ENCODE results near the gene TBL1XR1.
A peak's percentile ranks its signal among the peaks of the same experiment; 100 is the strongest.
"Not testable (repeated sequence)": the region's sequence is repeated elsewhere in the genome, so short reads cannot be mapped to it uniquely, and the experiment has no call there.

TBL1XR1 gene

DNA sequence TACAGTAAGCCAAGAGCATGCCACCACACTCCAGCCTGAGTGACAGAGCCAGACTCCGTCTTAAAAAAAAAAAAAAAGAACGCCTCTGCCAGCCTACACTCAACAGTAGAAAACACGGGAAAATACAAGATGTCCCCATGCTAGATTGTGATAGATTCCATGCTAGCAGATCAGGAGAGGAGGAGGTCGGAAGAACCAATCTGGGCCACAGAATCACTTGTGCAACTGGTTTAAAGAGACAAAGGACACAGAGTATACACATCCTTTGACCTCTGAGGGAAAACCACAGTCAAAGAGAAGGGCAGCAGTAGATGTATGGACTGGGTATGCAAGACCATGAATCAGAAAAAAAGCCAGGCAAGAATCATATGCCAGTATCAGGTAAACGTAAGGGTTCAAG is 15.9 kb downstream of the TBL1XR1 start:
- DNase-seq, result no peak

DNA sequence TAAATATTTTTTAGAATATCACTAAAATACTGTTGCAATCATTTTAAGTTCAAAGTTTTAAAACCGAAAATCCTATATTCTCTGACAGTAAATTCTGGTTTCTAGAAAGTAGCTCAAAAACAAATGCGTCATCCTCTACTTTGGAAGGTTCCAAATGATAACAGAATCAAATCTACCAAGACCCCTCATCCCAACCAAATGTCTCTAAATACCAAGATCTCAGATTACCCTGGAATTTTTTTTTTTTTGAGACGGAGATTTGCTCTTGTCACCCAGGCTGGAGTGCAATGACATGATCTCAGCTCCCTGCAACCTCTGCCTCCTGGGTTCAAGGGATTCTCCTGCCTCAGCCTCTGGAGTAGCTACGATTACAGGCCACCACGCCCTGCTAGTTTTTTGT is 16.8 kb downstream of the TBL1XR1 start:
- no peak for DNase-seq

DNA sequence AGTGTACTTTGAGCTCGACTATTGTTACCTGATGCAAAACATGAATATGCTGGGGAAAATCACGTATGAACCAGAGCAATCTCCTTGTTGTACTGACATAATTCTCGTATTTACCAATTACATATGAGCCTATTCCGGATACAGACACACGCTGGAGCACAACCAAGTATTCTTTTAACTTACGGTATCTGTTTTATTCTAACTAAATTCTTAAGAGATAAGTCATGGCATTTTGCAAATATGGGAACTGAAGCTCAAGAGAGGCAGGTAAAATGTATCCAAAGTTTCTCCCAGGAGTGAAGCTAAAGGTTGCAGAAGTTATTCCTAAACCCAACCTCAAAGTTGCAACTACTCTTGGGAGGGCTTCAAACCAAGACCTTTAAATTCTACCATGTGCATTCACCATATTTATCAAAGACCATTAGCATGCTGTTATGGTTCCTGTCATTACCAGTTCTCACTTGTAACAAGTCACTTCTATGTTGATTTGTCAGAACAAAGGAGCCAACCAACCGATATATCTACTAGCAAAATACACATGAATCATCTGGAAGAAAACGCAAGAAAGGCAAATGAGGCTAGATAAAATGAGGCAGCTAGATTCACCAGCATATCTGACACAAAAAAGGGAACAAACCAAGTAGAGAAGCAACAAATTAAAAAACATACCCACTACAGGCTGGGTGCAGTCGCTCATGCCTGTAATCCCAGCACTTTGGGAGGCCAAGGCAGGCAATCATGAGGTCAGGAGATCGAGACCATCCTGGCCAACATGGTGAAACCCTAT is 17.8 kb downstream of the TBL1XR1 start:
- DNase-seq, result no peak

DNA sequence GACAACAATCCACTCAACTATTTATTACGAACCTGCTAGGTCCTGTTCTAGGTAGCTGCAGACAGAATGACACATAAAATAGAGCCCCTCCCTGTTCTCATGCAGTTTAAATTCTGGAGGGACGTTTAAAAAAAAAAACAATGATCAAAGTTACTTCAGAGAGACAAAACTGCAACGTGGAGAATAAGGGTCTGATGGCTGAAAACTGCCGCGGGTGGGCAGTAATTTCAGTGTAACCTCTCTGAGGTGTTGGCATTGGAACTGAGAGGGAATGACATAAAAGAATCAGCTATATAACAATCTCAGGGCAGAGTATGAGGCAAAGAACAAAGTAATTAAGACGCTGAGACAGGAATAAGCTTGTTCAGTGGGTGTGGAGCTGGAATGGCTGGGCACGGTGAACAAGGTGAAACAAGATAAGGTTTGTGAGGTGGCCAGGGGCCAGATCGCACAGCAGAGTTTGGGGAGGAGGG is 19.5 kb downstream of the TBL1XR1 start:
- no peak for DNase-seq

DNA sequence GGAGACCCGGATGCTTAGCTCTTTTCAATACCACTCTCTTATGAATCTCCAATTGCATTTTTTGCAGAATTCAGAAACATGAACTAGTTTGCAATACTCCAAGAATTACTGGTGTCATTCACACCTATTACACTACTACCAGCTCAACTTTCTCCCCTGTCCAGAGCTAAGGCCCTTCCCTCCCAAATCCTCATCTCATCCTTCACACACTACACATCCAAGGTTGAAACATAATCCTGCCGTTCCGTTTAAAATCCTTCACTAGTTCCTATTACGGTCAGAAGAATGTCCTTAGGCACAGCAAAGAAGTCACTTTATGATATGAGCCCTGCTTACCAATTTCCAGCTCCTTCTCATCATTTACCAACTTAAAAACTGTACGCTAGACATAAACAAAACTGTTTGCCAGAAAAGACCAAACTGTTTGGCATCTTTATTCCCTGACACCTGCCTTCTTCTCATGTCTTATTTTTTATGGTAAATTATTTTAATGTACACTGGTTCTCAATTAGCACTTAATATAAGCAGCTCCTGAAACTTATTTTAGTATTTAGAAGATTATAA is 22.6 kb downstream of the TBL1XR1 start:
- no peak for DNase-seq

DNA sequence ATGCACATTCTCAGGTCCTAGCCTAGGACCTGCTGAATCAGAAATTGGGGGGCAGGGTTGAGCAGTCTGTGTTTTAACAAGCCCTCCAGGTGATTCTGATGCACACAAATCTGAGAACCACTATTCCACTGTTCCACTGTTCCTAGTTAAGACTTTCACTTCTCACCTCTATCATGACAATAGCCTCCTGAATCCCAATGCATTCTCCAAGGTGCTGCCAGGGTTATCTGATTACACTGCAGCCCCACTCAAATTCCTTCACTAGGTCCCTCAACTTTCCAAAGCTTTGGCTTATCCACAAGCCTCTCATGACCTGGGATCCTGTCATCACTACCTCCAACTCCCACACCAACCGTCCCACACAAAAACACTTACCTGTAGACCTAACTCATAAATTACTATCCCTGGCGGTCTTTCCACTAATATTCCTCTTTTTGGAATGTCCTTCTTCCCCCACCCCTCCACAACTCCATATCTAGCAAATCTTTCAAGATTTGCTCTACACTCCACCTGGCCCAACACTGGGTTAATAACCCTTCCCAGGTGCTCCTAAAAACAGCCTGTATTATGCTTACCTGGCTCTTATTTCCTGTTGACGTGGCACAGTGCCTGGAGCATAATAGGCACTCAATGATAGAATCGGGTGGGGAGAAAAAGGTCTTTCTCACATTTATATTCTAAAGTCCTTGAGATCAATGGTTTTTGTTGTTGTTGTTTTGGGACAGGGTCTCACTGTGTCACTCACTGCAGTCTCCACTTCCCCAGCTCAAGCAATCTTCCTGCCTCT is 27.2 kb downstream of the TBL1XR1 start:
- no peak for DNase-seq

GRCh38 chr3:177168431-177168830 is 28.9 kb downstream of the TBL1XR1 start:
- no peak for DNase-seq

- no peak for DNase-seq
Measured at GRCh38 chr3:177162742-177163141, 34.5 kb downstream of the TBL1XR1 start.

- DNase-seq, result not testable (repeated sequence)
Measured at GRCh38 chr3:177161603-177162002, 35.7 kb downstream of the TBL1XR1 start.

DNA sequence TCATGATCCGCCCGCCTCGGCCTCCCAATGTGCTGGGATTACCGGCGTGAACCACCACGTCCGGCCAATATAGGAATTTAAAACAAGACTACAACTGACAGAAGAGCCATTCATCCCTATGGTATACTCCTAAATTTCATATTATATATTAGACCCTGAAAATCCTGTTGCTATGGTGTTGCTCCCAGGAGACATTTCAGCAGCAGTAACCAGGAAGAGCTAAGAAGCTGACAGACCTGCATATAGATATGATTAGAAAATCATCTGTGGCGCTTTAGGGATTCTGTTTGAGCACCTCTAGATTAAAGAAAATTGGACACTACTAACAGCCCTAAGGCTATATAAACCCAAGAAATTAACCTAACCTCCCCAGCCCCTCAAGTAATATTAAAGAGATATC is 38.8 kb downstream of the TBL1XR1 start:
- DNase-seq, result no peak

- no peak for DNase-seq
Measured at GRCh38 chr3:177157492-177157891, 39.8 kb downstream of the TBL1XR1 start.

DNA sequence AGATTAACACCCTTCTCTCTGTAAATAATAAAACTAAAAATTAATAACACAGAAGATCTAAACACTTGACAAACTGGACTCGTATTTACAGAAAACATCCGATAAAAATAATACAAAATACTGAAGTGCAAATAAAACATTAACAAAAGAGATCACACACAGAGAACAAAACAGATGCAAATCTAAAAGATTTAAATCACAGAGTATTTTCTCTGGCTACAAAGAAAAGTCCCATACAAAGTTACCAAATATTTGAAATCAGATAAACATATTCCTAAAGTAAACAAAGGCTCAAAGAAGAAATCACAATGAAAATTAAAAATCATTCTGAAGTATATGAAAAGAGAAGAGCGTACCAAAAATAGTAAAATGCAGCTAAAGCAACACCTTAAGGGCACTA is 42.5 kb downstream of the TBL1XR1 start:
- DNase-seq, result no peak

DNA sequence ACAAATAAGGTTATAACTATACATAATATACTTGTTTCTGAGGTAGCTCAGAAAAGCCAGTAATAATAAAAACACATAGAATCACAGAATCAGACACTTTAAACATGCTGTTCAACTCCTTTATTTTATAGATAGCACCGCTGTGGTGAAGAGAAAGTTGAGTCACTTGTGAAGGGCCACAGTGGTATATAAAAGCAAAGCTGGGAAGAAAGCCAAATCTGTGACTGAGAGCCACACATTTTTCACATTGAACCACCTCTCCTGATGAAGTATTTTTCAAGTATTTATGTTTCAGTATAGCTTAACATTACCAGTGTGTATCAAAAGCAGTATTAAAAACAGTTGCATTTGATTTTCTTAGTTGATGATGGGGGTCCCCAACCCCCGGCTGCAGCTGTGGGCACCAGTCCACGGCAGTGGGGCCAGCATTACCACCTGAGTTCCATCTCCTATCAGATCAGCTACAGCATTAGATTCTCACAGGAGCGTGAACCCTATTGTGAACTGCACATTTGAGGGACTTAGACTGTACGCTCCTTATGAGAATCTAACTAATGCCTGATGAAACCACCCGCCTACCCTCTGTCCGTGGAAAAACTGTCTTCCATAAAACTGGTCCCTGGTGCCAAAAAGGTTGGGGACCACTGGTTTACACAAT is 46.2 kb downstream of the TBL1XR1 start:
- DNase-seq, result peak in 2 of 6 experiments; percentile 17 to 40

DNA sequence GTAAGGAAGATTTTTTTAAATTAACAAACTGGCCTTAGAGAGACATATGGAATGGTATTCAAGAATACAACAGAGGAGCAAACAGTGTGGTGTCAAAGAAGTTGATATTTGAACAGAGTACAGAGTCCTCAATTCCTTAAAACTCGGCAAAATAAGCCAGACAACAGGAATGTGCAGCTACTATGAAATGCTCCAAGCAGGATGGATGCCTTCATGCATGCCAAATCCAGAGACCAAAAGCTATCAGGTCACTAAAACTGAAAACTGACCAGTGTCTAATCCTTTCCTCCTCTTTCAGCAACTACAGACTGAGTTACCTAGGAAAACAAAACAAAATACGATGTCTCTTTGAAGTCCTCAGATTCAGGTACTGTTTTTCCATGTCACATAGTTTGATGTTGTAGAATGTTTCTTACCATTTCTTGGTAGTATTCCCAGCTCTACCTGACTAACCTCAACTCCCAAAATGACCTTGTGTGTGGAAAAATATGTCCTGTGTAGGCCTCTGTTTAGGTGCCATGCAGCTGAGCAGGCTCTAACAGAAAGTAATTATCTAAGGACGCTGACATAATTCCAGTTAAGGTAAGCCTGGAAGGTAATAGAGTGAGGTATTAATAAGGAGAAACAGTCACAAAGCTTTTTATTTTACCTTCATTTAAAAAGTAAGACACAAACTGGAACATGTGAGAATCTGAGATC is 46.9 kb downstream of the TBL1XR1 start:
- no peak for DNase-seq

DNA sequence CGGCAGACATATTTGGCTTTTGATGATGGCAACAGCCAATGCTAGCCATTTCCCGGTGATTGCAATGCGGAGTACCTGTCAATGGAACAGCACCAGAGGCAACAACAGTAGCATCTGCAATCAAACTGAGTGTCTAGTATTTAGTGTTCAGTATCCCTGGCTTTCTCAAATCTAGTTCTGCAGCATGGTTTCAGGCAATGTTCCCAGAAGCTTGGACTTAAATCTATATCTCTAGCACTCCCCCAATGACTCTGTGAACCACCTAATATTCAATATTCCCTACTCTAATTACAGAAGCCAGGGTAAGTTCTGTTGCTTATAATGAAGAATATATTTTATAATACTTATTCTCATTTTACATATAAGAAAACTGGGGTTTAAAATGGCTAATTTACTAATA is 48.2 kb downstream of the TBL1XR1 start:
- no peak for DNase-seq

- no peak for DNase-seq
Measured at GRCh38 chr3:177147790-177148189, 49.5 kb downstream of the TBL1XR1 start.

DNA sequence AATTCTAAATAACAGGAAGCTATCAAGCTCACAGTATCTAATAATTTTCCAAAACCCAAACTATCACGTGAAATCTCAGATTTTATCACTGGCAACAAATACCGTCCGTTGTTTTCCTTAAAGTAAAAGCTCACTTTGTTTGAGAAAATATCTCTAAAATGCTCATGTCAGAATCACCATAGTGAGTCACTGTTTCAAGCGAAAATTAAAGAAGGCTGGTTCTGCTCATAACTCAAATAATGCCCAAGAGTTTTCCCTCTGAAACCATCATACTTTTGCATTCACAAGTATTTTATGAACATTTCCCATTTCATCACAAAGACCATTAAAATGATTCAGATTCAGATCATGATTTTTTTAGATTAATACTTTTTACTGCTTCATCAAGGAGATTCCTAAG is 50.6 kb downstream of the TBL1XR1 start:
- DNase-seq, result no peak

GRCh38 chr3:177145954-177146353 is 51.3 kb downstream of the TBL1XR1 start:
- DNase-seq, result peak in 2 of 6 experiments; percentile 8

DNA sequence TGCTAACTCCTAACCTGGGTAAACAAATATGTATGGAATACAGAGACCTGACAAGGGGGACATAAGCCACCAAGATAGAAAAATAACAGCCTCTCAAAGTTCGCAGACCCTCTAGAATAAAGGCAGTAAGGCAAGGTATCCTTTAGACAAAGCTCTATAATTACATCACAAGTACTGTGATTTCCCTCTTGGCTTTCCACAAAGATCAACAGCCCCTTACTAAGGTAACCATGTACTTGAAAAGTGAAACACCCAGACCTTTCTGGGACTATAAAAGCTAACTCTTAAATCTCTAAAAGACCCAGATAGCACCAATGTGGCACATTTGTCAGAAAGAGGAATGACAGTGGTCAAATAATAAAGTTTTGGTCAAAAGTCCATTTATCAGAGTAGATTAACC is 51.9 kb downstream of the TBL1XR1 start:
- no peak for DNase-seq

DNA sequence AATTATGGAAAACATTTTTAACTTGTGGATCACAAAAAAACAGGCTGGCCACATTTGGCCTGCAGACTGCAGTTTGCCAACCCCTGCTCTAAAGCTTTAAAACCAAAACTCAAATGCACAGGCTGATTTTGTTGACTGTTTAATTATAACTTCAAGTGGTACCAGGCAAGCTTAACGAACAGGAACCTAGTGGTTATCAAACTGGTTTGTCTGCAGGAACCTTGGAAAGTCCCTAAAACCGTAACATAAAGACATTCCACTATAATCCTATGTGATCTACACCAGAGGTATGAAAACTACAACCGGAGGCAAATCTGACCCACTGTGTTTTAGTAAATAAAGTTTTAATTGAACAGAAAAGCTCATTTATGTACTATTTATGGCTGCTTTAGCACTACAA is 52.4 kb downstream of the TBL1XR1 start:
- DNase-seq, result peak in 3 of 6 experiments; percentile 19 to 51 (median 34)

- DNase-seq, result no peak
Measured at GRCh38 chr3:177141899-177142646, 55.2 kb downstream of the TBL1XR1 start.

DNA sequence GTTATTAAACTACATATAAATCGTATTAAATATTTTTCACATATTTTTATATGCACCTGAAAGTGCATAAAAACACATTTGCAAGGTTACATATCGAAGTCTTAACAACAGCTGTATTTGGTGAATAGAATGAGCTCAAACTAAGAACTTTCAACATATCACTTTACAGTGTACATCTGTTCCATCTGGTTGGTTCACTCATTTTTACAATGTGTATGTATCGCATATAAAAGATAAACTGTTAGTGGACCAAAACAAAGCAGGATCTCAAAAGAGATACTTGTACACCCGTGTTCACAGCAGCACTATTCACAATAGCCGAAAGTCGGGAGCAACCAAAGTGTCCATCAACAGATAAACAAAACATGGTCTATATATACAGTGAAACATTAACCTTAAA is 55.8 kb downstream of the TBL1XR1 start:
- no peak for DNase-seq

Data from stimulated activated naive CD4-positive, alpha-beta T cell (primary cell).